ENCODE data around the gene B4GALT7.

- TF ChIP-seq POLR2AphosphoS5 (IDR thresholded peaks at IDR 0.05; ENCODE audit: low read depth) (no peak), CTCF (IDR thresholded peaks at IDR 0.05; ENCODE audit: insufficient read depth, low read length) (no peak)
Observed at GRCh38 chr5:177588413-177588909, 11.5 kb upstream of the B4GALT7 start.
